HL-60/S4 (cell line): Measurements from ENCODE around the gene CREBBP.

Source experiments
- in situ Hi-C: fragments of 300-500 bp; cut with MboI; formaldehyde crosslinking; loops from 2 replicates; pipeline ENCODE4 v1.14.3; 2022; ENCODE audit warnings: low sequenced_read_pairs

The CREBBP gene

GRCh38 chr16:3769942-3770341, 110.6 kb downstream of the CREBBP start:
- in situ Hi-C loops: no loop called here

GRCh38 chr16:3769013-3769412, 111.5 kb downstream of the CREBBP start:
- in situ Hi-C loops: no loop called here

GRCh38 chr16:3767333-3767986, 113.1 kb downstream of the CREBBP start:
- in situ Hi-C loops: no loop called here

GRCh38 chr16:3766177-3766576, 114.3 kb downstream of the CREBBP start:
- in situ Hi-C loops: no loop called here

GRCh38 chr16:3764409-3764808, 116.1 kb downstream of the CREBBP start:
- in situ Hi-C loops: no loop called here

GRCh38 chr16:3762107-3762750, 118.3 kb downstream of the CREBBP start:
- in situ Hi-C loops: no loop called here

- in situ Hi-C loops: no loop called here
Observed at GRCh38 chr16:3761375-3762106, 119.0 kb downstream of the CREBBP start.

GRCh38 chr16:3760518-3760917, 120.0 kb downstream of the CREBBP start:
- in situ Hi-C loops: no loop called here

GRCh38 chr16:3759736-3760135, 120.8 kb downstream of the CREBBP start:
- in situ Hi-C loops: no loop called here

- in situ Hi-C loops: no loop called here
Observed at GRCh38 chr16:3756113-3756512, 124.4 kb downstream of the CREBBP start.

- in situ Hi-C loops: no loop called here
Observed at GRCh38 chr16:3755249-3755648, 125.3 kb downstream of the CREBBP start.

GRCh38 chr16:3754772-3755171, 125.7 kb downstream of the CREBBP start:
- in situ Hi-C loops: no loop called here

GRCh38 chr16:3754081-3754703, 126.3 kb downstream of the CREBBP start:
- in situ Hi-C loops: no loop called here

GRCh38 chr16:3752984-3753383, 127.5 kb downstream of the CREBBP start:
- in situ Hi-C loops: no loop called here

- in situ Hi-C loops: no loop called here
Observed at GRCh38 chr16:3751878-3752277, 128.6 kb downstream of the CREBBP start.

- in situ Hi-C loops: no loop called here
Observed at GRCh38 chr16:3748307-3748706, 132.2 kb downstream of the CREBBP start.

- in situ Hi-C loops: no loop called here
Observed at GRCh38 chr16:3745751-3746355, 134.7 kb downstream of the CREBBP start.

- in situ Hi-C loops: no loop called here
Observed at GRCh38 chr16:3744018-3744417, 136.5 kb downstream of the CREBBP start.

- in situ Hi-C loops: no loop called here
Observed at GRCh38 chr16:3740934-3741333, 139.6 kb downstream of the CREBBP start.

- in situ Hi-C loops: no loop called here
Observed at GRCh38 chr16:3740186-3740585, 140.3 kb downstream of the CREBBP start.

GRCh38 chr16:3739636-3740035, 140.9 kb downstream of the CREBBP start:
- in situ Hi-C loops: no loop called here
